Urinary bladder (tissue), 4 donors: ENCODE data around the gene ZMYM4. TPM values are rescaled to one million over a fixed set of nuclear protein-coding genes. Genes with fewer than 3 reads are reported as not detected.
A peak's percentile ranks its signal among the peaks of the same experiment; 100 is the strongest.
"Not testable (repeated sequence)": the region's sequence is repeated elsewhere in the genome, so short reads cannot be mapped to it uniquely, and the experiment has no call there.

Source experiments
- DNase-seq: peaks from one replicate; pipeline ENCODE4 v3.0.0-alpha.2; 2015; ENCODE audit errors: extremely low spot score
- H3K27ac ChIP-seq: one replicate; pipeline ENCODE4 v1.5.1; 2013; ENCODE audit warnings: low read depth, mild to moderate bottlenecking, moderate library complexity
- H3K36me3 ChIP-seq: one replicate; pipeline ENCODE4 v1.6.1; 2013; ENCODE audit warnings: mild to moderate bottlenecking, moderate library complexity; ENCODE audit not compliant: insufficient read depth
- H3K4me1 ChIP-seq: one replicate; pipeline ENCODE4 v1.6.1; 2013; ENCODE audit warnings: mild to moderate bottlenecking, moderate library complexity; ENCODE audit not compliant: insufficient read depth
- H3K4me3 ChIP-seq: one replicate; pipeline ENCODE4 v1.5.1; 2013; ENCODE audit warnings: low read depth, low read length
- WGBS: extraction: QIAGEN DNeasy Blood & Tissue Kit; methylation state at CpG from one replicate; pipeline ENCODE4 v1.1.7; 2013; 5-methylcytosine and 5-hydroxymethylcytosine counted together
- polyA plus RNA-seq: library from polyadenylated mRNA; stranded (reverse); fragments of 200-250 nt; gene quantifications from one replicate; pipeline ENCODE4 v1.2.3, GENCODE V29; 2013
- total RNA-seq: library from RNA; depleted of rRNA; stranded (reverse); fragments of >200 nt; gene quantifications from one replicate; pipeline ENCODE4 v1.2.3, GENCODE V29; 2014
- donor health status: healthy with polysubstance abuse.
- donor health status: healthy.

The ZMYM4 gene
- total and polyA plus RNA-seq, 2 donors: 14.1 to 75.3 TPM

DNA sequence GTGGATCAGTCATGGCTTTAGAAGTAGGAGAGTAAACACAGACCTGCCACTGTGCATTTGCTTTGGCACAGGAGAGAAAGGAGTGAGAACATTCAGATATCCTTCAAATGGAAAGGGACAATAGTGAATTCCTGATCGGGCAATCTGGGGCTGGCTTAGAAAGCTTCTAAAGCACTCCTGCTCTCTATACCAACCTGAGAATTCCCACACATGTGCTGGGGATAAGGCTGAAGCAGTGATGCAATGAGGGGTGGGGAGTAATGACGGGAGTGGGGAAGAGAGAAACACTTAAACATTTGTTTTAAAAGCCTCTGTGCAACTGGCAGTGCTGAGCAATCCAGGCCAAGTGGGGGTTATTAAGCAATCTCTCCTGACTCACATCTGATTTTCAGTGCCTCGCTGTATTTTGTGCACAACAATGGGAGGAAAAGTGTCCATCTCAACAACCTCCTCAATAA lies 179.9 kb downstream of the ZMYM4 start:
- peaks cover 2% of the 10 kb centered on the region for H3K36me3 ChIP-seq
- no peak overlapping the region for H3K4me3 ChIP-seq
- H3K27ac ChIP-seq: no peak overlapping the region
- 67% methylated on average over 3 of the region's 3 CpGs for WGBS
- DNase-seq: no peak
- no peaks in the 10 kb centered on the region for H3K4me1 ChIP-seq

DNA sequence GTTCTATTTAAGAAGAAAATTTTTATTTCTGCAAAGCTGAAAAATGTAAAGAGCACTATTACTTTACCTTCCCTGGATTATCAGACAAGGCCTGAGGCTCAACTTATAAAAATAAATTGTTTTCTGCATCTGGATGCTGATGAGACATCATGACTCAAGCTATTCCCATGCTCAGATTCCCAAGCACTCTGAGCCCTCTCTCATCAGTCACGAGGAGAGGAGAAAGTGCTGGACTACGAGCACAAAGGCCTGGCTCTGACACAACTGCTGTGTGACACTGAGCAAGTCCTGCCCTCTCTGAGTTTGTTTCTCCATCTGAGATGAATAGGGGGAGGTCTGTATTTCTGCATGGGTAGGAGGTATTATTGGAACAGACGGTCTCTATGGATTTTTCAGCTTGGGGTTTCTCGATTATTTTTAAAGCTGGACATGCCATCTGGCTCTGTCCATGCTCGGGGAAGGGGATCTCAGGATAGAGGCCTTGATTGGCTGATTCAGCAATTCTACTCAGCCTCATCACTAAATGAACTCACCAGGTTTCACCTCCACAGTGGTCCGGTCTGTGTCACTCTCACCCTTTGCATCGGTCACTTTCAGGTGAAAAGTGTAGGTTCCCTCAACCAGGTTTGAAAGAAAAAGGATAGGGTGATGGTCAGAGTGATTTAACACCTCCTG lies 181.0 kb downstream of the ZMYM4 start:
- 91% methylated on average over 7 of the region's 7 CpGs for WGBS
- no peak for DNase-seq
- no peak overlapping the region for H3K27ac ChIP-seq

DNA sequence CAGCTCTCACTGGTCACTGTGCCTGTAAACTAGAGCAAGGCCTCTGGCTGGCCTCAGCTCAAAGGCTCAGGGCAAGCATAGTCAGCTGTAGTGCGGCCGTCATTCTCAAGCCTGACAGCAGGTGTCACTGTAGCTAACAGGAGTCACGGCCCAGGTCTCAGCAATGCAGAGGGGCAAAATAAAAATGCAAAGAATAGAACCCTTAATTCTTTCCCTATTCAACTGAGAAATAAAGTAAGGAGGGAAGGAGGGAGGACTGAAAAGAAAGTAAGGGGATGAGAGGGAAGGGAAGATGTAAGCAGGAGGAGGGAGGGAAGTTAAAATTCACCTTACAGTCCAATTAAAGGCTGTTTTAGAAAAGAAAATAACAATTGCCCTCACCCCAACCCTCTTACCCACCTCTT lies 182.6 kb downstream of the ZMYM4 start:
- DNase-seq: peak; percentile 7
- H3K4me1 ChIP-seq: no peaks in the 10 kb centered on the region
- peaks cover 2% of the 10 kb centered on the region for H3K36me3 ChIP-seq
- WGBS: 6% methylated on average over 3 of the region's 3 CpGs
- H3K4me3 ChIP-seq: no peak overlapping the region
- no peak overlapping the region for H3K27ac ChIP-seq

More for the DNA sequence above, 181.0 kb downstream of the ZMYM4 start:
- H3K4me3 ChIP-seq: no peak overlapping the region
- H3K36me3 ChIP-seq: peaks cover 2% of the 10 kb centered on the region
- no peaks in the 10 kb centered on the region for H3K4me1 ChIP-seq

DNA sequence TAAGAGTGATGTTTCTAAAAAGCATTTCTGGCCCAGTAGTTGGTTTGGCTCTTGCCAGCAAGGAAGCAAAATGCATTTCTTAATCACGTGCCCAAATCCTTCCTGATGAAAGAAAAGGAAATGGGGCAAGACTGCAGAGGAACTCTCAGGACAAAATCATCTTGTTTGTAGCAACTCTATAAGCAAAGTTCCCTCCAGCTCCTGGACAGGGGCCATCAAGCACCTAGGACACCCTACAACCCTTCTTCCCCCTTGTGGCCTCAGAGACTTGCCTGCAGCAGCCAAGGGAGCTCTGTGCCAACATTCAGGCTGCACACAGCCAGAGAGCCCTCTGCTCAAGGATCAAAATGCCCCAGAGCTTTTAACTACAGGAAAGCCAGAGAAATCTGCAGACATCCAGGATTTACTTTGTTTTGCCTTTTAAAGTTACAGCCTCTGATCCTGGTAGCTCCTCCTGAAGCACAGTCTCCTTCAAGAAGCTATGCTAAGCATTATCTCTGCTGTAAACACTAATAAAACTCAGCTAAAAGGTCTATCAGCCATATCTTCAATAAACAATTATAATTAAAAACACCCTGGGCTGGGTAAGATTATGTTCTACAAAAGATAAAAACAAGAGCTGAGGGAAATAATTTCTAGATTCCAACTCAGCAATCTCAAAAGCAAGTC lies 183.7 kb downstream of the ZMYM4 start:
- no peak overlapping the region for H3K4me3 ChIP-seq
- H3K27ac ChIP-seq: peak overlapping the region; percentile 62
- peaks cover 4% of the 10 kb centered on the region for H3K36me3 ChIP-seq
- WGBS: 4% methylated on average over 1 of the region's 1 CpG
- DNase-seq: no peak
- H3K4me1 ChIP-seq: no peaks in the 10 kb centered on the region

DNA sequence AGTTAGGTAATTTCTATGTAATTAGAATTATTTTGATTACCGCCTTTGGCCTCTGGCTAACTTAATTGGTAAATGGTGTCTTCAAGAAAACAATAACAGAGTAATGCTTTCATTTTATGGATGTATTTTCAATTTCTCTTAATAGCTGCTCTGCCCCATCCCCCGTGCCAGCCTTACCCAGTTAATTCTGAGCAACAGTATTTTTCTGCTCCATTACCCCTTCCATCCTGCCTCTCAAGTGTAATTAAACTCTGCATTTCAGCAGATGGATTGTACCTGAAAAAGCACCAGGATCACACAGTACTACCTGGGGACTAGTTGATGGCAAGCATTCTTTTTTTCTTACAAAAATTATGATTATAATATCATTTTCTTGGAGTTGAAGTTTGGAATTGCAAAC lies 184.5 kb downstream of the ZMYM4 start:
- peaks cover 3% of the 10 kb centered on the region for H3K36me3 ChIP-seq
- no peak overlapping the region for H3K27ac ChIP-seq
- WGBS: 89% methylated on average over 2 of the region's 2 CpGs
- no peak overlapping the region for H3K4me3 ChIP-seq
- no peak for DNase-seq
- no peaks in the 10 kb centered on the region for H3K4me1 ChIP-seq

DNA sequence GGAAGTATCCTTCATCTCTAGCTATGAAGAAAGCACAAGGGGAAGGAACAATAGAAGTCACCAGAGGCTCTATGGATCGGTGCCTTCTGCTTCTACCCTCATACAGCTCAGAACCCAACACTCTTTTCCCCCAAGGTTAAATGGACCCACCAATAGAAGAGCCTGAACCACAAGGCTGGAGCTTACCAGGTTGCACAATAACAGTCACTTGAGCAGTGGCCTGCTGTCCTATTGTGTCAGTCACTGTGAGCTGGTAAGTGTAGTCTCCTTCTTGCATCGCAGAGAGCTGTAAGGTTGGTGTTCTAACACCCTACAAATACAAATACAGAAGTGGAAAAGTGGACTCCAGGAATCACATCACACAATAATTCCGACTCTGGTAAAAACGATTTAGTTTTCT lies 185.7 kb downstream of the ZMYM4 start:
- Histone ChIP-seq H3K27ac (no peak overlapping the region), H3K4me3 (no peak overlapping the region), H3K4me1 (no peaks in the 10 kb centered on the region), H3K36me3 (peaks cover 3% of the 10 kb centered on the region)
- WGBS: 93% methylated on average over 4 of the region's 4 CpGs
- no peak for DNase-seq

DNA sequence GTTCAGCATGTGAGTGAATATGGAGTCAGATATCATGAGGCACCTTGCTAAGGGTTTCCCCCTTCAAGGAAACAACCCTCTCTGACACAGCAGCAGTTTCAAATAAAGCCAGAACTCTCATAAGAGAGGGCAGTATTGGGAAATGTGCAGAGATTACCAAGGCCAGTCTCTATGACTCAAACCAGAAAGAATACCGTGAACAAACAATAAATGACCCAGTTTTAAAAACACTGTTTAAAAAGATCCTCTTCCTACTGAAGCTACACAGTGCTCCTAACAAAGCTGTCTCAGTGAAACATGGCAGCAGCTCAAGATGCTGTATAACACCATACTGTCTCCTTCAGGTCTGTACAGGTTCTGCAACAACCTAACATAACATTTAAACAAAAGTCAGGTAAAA lies 186.1 kb downstream of the ZMYM4 start:
- Histone ChIP-seq H3K4me1 (no peaks in the 10 kb centered on the region), H3K4me3 (no peak overlapping the region), H3K27ac (no peak overlapping the region), H3K36me3 (peaks cover 3% of the 10 kb centered on the region)
- DNase-seq: no peak
- 39% methylated on average over 1 of the region's 1 CpG for WGBS

DNA sequence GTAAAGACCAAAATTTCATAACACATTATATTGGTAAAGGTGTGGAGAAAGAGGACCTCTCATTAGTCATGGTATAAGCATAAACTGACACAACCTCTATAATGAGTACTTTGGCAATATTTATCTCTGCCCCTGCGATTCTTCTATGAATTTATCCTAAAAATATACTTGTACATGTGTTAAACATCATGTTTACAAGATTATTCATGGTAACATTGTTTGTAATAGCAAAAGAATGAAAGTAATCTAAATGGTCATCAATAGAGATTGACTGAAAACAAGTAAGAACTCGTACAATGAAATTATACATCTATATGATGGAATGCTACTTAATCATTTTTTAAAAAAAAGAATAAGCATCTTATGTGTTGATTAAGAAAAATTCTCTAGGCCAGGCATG lies 192.3 kb downstream of the ZMYM4 start:
- 83% methylated on average over 2 of the region's 2 CpGs for WGBS
- DNase-seq: no peak
- Histone ChIP-seq H3K4me1 (no peaks in the 10 kb centered on the region), H3K4me3 (no peak overlapping the region), H3K27ac (no peak overlapping the region), H3K36me3 (peaks cover 5% of the 10 kb centered on the region)

DNA sequence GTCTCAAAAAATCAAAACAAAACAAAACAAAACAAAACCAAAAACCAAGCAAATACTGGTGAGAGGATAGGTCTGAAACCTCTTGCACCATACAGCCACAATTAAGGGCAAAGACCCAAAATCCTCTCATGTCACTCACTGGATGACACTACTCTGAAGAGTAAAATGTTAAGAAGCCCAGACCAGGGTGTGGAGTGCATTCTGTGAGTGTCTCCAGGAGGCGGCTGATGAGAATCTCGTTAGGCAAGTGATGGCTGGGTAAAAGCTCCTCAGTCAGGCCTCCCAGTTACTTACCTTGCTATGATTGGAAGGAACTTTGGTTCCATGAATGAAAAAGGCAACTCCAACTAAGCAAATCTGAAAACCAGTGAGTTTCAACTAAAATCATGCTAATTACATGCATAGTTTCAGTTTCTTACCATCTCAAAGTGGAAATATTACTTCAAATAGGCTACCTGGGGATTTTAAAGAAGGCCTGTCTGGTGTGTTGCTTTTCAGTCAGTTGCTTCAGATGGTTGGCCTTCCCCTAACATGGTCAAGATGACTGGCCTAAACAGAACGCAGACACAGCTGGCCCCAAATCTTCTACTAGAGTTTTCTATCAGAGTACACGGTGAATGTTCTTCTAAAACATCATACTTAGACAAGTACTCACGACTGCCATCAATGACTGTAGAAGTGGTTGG lies 193.6 kb downstream of the ZMYM4 start:
- 92% methylated on average over 5 of the region's 5 CpGs for WGBS
- no peak overlapping the region for H3K27ac ChIP-seq
- H3K36me3 ChIP-seq: peaks cover 4% of the 10 kb centered on the region
- no peak for DNase-seq
- H3K4me3 ChIP-seq: no peak overlapping the region
- no peaks in the 10 kb centered on the region for H3K4me1 ChIP-seq

DNA sequence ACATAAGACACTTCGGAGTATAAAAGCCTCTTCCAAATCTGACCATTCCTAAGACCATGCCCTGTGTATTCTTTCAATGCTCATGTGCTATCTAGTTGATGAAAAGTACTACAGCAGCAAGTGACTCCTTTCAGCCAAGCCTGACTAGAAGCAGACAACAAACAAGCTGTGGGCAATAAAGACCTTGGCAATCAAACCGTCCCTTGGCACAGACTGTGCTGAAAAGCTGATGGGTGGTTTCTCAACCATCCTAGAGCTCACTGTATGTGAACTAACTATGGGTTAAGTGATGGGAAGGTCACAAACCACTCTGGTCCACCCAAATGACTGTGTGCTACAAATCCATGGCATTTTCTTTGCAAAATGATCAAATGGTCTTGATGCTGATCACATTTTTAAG lies 194.7 kb downstream of the ZMYM4 start:
- 88% methylated on average over 2 of the region's 2 CpGs for WGBS
- Histone ChIP-seq H3K27ac (no peak overlapping the region), H3K36me3 (peaks cover 2% of the 10 kb centered on the region), H3K4me1 (no peaks in the 10 kb centered on the region), H3K4me3 (no peak overlapping the region)
- no peak for DNase-seq

DNA sequence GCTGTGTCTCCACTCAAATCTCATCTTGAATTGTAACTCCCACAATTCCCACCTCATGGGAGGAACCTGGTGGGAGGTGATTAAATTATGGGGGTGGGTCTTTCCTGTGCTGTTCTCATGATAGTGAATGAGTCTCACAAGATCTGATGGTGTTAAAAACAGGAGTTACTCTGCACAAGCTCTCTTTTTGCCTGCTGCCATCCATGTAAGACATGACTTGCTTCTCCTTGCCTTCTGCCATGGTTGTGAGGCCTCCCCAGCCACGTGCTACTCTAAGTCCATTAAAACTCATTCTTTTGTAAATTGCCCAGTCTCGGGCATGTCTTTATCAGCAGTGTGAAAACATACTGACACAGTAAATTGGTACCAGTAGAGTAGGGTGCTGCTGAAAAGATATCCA lies 195.2 kb downstream of the ZMYM4 start:
- WGBS: 91% methylated on average over 2 of the region's 2 CpGs
- not testable (repeated sequence) for H3K4me3 ChIP-seq, H3K36me3 ChIP-seq

DNA sequence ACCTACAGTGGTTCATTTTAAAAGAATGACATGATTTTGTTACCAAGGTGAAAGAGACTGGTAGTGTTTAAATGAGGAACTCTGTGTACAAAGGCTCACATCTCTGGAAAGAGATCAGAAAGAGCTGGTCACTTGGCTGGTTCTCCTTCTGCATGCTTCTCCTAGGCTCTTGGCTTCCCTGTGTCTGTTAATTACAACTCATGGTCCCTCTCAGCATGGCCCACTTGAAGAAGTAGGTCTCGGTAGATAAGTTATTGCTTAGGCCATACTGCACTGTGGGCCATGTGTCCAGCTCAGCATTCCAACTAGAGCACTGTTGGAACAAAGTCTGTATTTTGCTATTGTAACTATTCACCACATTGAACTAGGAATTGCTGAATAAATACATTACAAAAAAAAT lies 197.6 kb downstream of the ZMYM4 start:
- Histone ChIP-seq H3K4me3 (no peak overlapping the region), H3K36me3 (peaks cover 2% of the 10 kb centered on the region), H3K27ac (no peak overlapping the region), H3K4me1 (no peaks in the 10 kb centered on the region)
- DNase-seq: no peak
- 93% methylated on average over 1 of the region's 1 CpG for WGBS

More for the DNA sequence above, 195.2 kb downstream of the ZMYM4 start:
- H3K4me1 ChIP-seq, H3K27ac ChIP-seq, DNase-seq: not testable (repeated sequence)

DNA sequence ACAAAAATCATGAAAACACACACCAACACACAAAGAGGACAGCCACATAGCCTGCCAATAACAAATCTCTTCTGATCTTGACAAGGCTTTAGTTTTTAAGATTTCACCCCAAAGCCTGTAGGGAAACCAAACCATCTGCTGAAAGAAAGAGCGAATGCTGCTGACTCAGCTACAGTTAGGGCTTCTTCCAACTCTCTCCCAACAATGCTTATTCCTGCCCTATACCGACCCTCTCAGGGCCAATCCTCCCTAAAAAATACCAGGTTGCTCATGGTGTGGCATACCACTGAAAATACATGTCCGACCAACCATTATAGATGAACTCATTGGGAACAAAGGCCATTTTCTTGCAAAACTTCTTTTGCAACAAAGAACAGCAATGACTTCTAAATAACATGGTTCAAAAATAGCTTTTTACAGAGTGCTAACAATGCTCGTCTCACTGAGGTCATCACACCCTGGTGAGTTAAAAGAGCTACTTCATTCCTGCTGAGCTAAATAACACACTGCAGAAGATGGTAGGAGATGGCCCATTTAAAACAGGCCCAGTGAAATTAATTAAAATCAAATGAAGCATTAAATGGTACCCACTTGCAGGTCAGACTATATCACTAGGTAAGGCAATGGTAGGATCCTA lies 202.6 kb downstream of the ZMYM4 start:
- Histone ChIP-seq H3K4me1 (no peaks in the 10 kb centered on the region), H3K4me3 (no peak overlapping the region), H3K36me3 (no peaks in the 10 kb centered on the region), H3K27ac (no peak overlapping the region)
- DNase-seq: no peak
- 88% methylated on average over 4 of the region's 4 CpGs for WGBS
